GM21576 (cell line): ENCODE results near the gene HNRNPCL2.
"Not testable (repeated sequence)": the region's sequence is repeated elsewhere in the genome, so short reads cannot be mapped to it uniquely, and the experiment has no call there.

Source experiments
- ATAC-seq: cut with Tn5 transposase; IDR thresholded peaks from one replicate; pipeline ENCODE4 v1.9.1; 2021; ENCODE audit warnings: mild to moderate bottlenecking, moderate library complexity; ENCODE audit not compliant: unreplicated experiment

Gene HNRNPCL2

DNA sequence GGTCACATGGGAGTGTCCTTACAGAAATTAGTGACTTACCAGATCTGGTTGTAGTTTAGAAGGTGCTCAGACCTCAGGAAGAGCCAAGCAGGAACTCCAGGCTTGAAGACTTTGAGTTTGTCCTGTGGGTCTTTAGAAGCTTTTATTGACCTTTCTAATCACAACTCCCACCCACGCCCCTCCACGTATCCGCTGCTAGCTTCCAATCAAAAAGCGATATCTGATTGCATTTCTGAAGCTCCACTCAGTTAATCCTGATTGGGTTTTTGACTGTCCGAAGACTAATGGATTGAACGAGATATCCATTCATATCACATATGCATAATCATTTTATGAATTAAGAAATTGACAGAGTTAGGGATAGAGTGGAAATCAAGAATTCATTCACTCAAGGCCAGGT, at the start of gene HNRNPCL2:
Gene HNRNPCL2, minus strand, starts transcription at position 101 of the 400 bp plus-strand sequence. CDS start 454 bp downstream, outside the sequence.
- not testable (repeated sequence) for ATAC-seq

DNA sequence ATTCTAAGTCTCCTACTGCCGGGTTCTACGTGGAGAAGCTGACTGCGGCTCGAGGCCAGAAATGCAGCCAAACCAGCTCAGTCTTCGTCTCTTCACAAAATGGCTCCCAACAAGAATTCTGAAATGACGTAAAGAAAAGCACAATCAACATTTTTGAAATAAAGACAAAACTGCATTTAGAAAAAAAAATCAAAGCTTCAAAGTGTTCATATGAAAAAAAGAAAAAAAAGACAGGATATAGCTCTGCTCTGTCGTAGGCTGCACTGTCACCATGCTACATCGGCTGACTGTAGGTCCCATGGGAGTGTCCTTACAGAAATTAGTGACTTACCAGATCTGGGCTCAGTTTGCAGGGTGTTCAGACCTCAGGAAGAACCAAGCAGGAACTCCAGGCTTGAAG, 48.9 kb upstream of the HNRNPCL2 start, which contains the start of gene HNRNPCL4:
Gene HNRNPCL4, minus strand, starts transcription at position 101 of the 400 bp plus-strand sequence. CDS start 164 bp downstream, outside the sequence.
- not testable (repeated sequence) for ATAC-seq

DNA sequence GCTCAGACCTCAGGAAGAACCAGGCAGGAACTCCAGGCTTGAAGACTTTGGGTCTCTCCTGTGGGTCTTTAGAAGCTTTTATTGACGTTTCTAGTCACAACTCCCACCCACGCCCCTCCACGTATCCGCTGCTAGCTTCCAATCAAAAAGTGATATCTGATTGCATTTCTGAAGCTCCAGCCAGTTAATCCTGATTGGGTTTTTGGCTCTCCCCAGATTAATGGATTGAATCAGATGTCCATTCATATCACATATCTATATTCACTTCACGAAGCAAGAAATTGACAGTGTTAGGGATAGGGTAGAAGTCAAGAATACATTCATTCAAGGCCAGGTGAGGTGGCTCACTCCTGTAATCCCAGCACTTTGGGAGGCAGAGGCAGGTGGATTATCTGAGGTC, 39.3 kb upstream of the HNRNPCL2 start, which contains the start of gene PRAMEF26:
Gene PRAMEF26, minus strand, starts transcription at position 101 of the 400 bp plus-strand sequence. CDS start 2,914 bp downstream, outside the sequence.
- not testable (repeated sequence) for ATAC-seq

DNA sequence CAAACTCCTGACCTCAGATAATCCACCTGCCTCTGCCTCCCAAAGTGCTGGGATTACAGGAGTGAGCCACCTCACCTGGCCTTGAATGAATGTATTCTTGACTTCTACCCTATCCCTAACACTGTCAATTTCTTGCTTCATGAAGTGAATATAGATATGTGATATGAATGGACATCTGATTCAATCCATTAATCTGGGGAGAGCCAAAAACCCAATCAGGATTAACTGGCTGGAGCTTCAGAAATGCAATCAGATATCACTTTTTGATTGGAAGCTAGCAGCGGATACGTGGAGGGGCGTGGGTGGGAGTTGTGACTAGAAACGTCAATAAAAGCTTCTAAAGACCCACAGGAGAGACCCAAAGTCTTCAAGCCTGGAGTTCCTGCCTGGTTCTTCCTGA, 46.2 kb downstream of the HNRNPCL2 start, which contains the start of gene PRAMEF25:
Gene PRAMEF25, plus strand, starts transcription at position 301 of the 400 bp plus-strand sequence. CDS start 2,920 bp downstream, outside the sequence.
- ATAC-seq = not testable (repeated sequence)
